K562 (cell line): ENCODE data around the gene SST. TPM values are rescaled to one million over a fixed set of nuclear protein-coding genes. Genes with fewer than 3 reads are reported as not detected.

Experiments used
- ATAC-seq: fragments of 200-7000 bp; cut with Tn5 transposase; 3 replicates; pipeline ENCODE4 v1.9.1; 2020; ENCODE audit warnings: moderate library complexity
- BruUV-seq: library from RNA; stranded (reverse); fragments of 400-500 nt; replicated peaks from 2 replicates; lab custom pipeline; 2021; lab: Mats Ljungman, UMichigan
- CTCF ChIA-PET: fragments of 300-600 bp; formaldehyde crosslinking; extraction: SDS; loops from one replicate; lab custom pipeline; 2021; ENCODE audit warnings: low intra/inter-chr PET ratio; lab: Yijun Ruan, JAX
- POLR2A ChIA-PET: fragments of 300-600, 350-650 bp; sonication (Branson Sonifier 250); formaldehyde crosslinking; extraction: SDS; loops from one replicate; lab custom pipeline; 2021; ENCODE audit warnings: antibody characterized with exemption, inconsistent platforms; lab: Yijun Ruan, JAX
- DNase-seq, 4 experiments: peaks; one replicate each; pipeline versions ENCODE4 v3.0.0 to v3.0.0-alpha.2; 2011 to 2018; ENCODE audit warnings: low spot score in 3 of 4, mixed read lengths in 3 of 4; ENCODE audit errors: extremely low read depth in 1 of 4
- FAIRE-seq: peaks from 2 replicates; lab custom pipeline; 2011; peaks lifted over from hg19 to GRCh38; lab: Jason Lieb, UNC
- H2AFZ ChIP-seq: 2 replicates; pipeline ENCODE4 v1.6.0; 2011; ENCODE audit warnings: low read depth, low read length, control low read depth, inconsistent platforms
- H3K27ac ChIP-seq: fragments of 200-600 bp; 3 replicates; pipeline ENCODE4 v1.8.0; 2011; ENCODE audit warnings: low read depth, mild to moderate bottlenecking, control low read depth, inconsistent platforms, low read length, moderate library complexity, mixed read lengths; ENCODE audit errors: extremely low read depth
- H3K27me3 ChIP-seq, 2 experiments: fragments of 300-600 bp in 1 of 2; 2 replicates in 1 of 2; 3 replicates in 1 of 2; pipeline versions ENCODE4 v1.6.0 to v1.8.0; 2011; ENCODE audit warnings: inconsistent platforms in 2 of 2, low read length in 2 of 2, mild to moderate bottlenecking in 1 of 2, mixed read lengths in 1 of 2, moderate library complexity in 1 of 2; ENCODE audit not compliant: control insufficient read depth in 2 of 2, insufficient read depth in 2 of 2
- H3K36me3 ChIP-seq: fragments of 300-600 bp; 3 replicates; pipeline ENCODE4 v1.8.0; 2011; ENCODE audit warnings: mild to moderate bottlenecking, low read length, inconsistent platforms; ENCODE audit not compliant: control insufficient read depth, insufficient read depth
- H3K4me1 ChIP-seq, 2 experiments: fragments of 200-600 bp in 1 of 2; replicated peaks in 1 of 2; 2 replicates in 1 of 2; 3 replicates in 1 of 2; pipeline versions ENCODE4 v1.5.1 to v1.8.0; 2011; ENCODE audit warnings: inconsistent platforms in 2 of 2, low read length in 2 of 2, mild to moderate bottlenecking in 1 of 2, mixed read lengths in 1 of 2, moderate library complexity in 1 of 2; ENCODE audit not compliant: control insufficient read depth in 2 of 2, insufficient read depth in 2 of 2
- H3K4me2 ChIP-seq: 2 replicates; pipeline ENCODE4 v1.6.1; 2011; ENCODE audit warnings: low read length, control low read depth, inconsistent platforms, mixed read lengths; ENCODE audit not compliant: insufficient read depth
- H3K4me3 ChIP-seq: fragments of 200-600 bp; sonication (generic), shearing (Covaris generic); 2 replicates; pipeline ENCODE4 v1.5.1; 2016; ENCODE audit warnings: control low read depth, inconsistent platforms
- H3K79me2 ChIP-seq: fragments of 200-600 bp; 3 replicates; pipeline ENCODE4 v1.8.0; 2011; ENCODE audit warnings: low read length, inconsistent platforms; ENCODE audit not compliant: control insufficient read depth, insufficient read depth
- H3K9ac ChIP-seq, 2 experiments: 2 replicates each; pipeline versions ENCODE4 v1.6.0 to v1.6.1; 2011; ENCODE audit warnings: low read depth in 2 of 2, low read length in 2 of 2, control low read depth in 1 of 2, inconsistent platforms in 1 of 2, mild to moderate bottlenecking in 1 of 2, mixed read lengths in 1 of 2; ENCODE audit not compliant: insufficient read depth in 1 of 2
- H3K9me1 ChIP-seq: one replicate; pipeline ENCODE4 v1.6.0; 2011; ENCODE audit warnings: inconsistent platforms, mild to moderate bottlenecking, low read length, moderate library complexity; ENCODE audit not compliant: control insufficient read depth, insufficient read depth
- H3K9me3 ChIP-seq: replicated peaks from 2 replicates; pipeline ENCODE4 v1.5.1; 2011; ENCODE audit warnings: low read depth, low read length, inconsistent platforms; ENCODE audit not compliant: control insufficient read depth, insufficient read depth
- H4K20me1 ChIP-seq: replicated peaks from 2 replicates; pipeline ENCODE4 v1.6.1; 2011; ENCODE audit warnings: low read length, inconsistent platforms, mixed read lengths; ENCODE audit not compliant: control insufficient read depth, insufficient read depth
- BCLAF1 ChIP-seq, 2 experiments: fragments of 450-650 bp in 1 of 2; IDR thresholded peaks; 2 replicates each; pipeline ENCODE4 v1.6.1; 2011 to 2017; ENCODE audit warnings: low read depth in 2 of 2, antibody characterized with exemption in 1 of 2, borderline replicate concordance in 1 of 2, low read length in 1 of 2, mild to moderate bottlenecking in 1 of 2, mixed read lengths in 1 of 2; ENCODE audit not compliant: control insufficient read depth in 1 of 2
- BCOR ChIP-seq: fragments of 450-650 bp; IDR thresholded peaks from 2 replicates; pipeline ENCODE4 v1.6.1; 2016
- CGGBP1 ChIP-seq: fragments of 250-450 bp; sonication (Bioruptor Pico); IDR thresholded peaks from 2 replicates; pipeline ENCODE4 v1.9.0; 2021; ENCODE audit warnings: mild to moderate bottlenecking
- CHCHD3 ChIP-seq: fragments of 250-450 bp; sonication (Bioruptor Pico); IDR thresholded peaks from 2 replicates; pipeline ENCODE4 v2.1.2; 2022; ENCODE audit warnings: mild to moderate bottlenecking
- NFIC ChIP-seq: fragments of 450-650 bp; IDR thresholded peaks from 2 replicates; pipeline ENCODE4 v1.6.1; 2017; ENCODE audit warnings: mild to moderate bottlenecking, inconsistent platforms
- ZNF740 ChIP-seq, 3 experiments: fragments of 200-800 bp in 1 of 3; sonication (Bioruptor generic) in 1 of 3; sonication (generic) in 1 of 3; formaldehyde crosslinking in 1 of 3; IDR thresholded peaks; 2 replicates each; pipeline versions ENCODE4 v1.6.1 to v1.8.0; 2016 to 2022; ENCODE audit warnings: mild to moderate bottlenecking in 2 of 3, missing compliant biosample characterization in 2 of 3, missing genetic modification characterization in 2 of 3, missing genetic modification reagents in 1 of 3
- WGBS: fragments of 100-300 bp; shearing (Covaris generic); methylation state at CpG from one replicate; pipeline ENCODE4 v1.1.6; 2016; ENCODE audit warnings: low coverage, mixed read lengths; ENCODE audit not compliant: insufficient coverage; ENCODE audit errors: missing lambda C conversion rate; 5-methylcytosine and 5-hydroxymethylcytosine counted together
- in situ Hi-C: fragments of 300-500 bp; cut with MboI; formaldehyde crosslinking; loops from 4 replicates; pipeline ENCODE4 v1.15.0; 2018; ENCODE audit warnings: inconsistent platforms, mixed read lengths
- intact Hi-C: fragments of 100-400 bp; cut with micrococcal nuclease; formaldehyde crosslinking; loops from 2 replicates; pipeline ENCODE4 v1.14.2; 2022
- polyA plus RNA-seq, 8 experiments: library from polyadenylated mRNA; depleted of rRNA in 4 of 8; stranded (reverse) in 5 of 8; unstranded in 3 of 8; fragments of >200 nt; fragmentation: Nextera tagmentation in 2 of 8; fragmentation: Illumina TruSeq in 1 of 8; extraction: Ambion mirVana in 2 of 8; extraction: Trizol in 1 of 8; gene quantifications; 2 replicates each; pipeline versions ENCODE4 v1.2.1 to v1.2.3, GENCODE V29; 2011 to 2014; ENCODE audit warnings: inconsistent platforms in 1 of 8, missing spikeins in 1 of 8
- total RNA-seq, 7 experiments: library from RNA; depleted of rRNA in 6 of 7; stranded (reverse); fragments of >200 nt in 6 of 7; fragmentation: Illumina TruSeq in 2 of 7; extraction: Trizol in 2 of 7; gene quantifications; 2 replicates each; pipeline versions ENCODE4 v1.2.1 to v1.2.3, GENCODE V29; 2011 to 2021; ENCODE audit warnings: low replicate concordance in 1 of 7

Gene SST
- total and polyA plus RNA-seq, 9 of the 15 experiments (the other 6 are each of a cell fraction or from before 2014, with no cell fraction given), result not detected

- DNase-seq (no peak), ATAC-seq (no peak), FAIRE-seq (no peak)
- no peaks in the 10 kb centered on the region for H3K36me3 ChIP-seq
- no peaks in the 10 kb centered on the region for H3K9me3 ChIP-seq
- H3K27ac ChIP-seq, result no peak overlapping the region
- no peak overlapping the region for H3K9ac ChIP-seq
- ChIA-PET POLR2A (interaction anchor here (0.6 to 1.3 kb wide), 2 partner anchors 11 to 13 kb away, joined by 4 read pairs; no protein-coding TSS in a partner anchor), CTCF (interaction anchor here (0.6 kb wide), 1 partner anchor 75 kb away, joined by 3 read pairs; no protein-coding TSS in a partner anchor)
- no peak overlapping the region for H3K4me2 ChIP-seq
- intact Hi-C loops (no loop called here), in situ Hi-C loops (no loop called here)
- H3K4me1 ChIP-seq, result no peaks in the 10 kb centered on the region
- H3K27me3 ChIP-seq, result peaks cover 2 to 11% of the 10 kb centered on the region in 2 experiments; a peak in 3 of 5 replicates
- no peaks in the 10 kb centered on the region for H3K9me1 ChIP-seq
- H2AFZ ChIP-seq, result no peak overlapping the region
- BruUV-seq, result no TSS peak
- TF ChIP-seq ZNF740 (CRISPR knock-in tag; IDR thresholded peaks at IDR 0.05) (no peak), ZNF740 (tag; IDR thresholded peaks at IDR 0.05) (no peak), NFIC (0 out of 2 replicates have a peak, but pooled peaks have one; percentile 15)
- no peak overlapping the region for H3K4me3 ChIP-seq
- H3K79me2 ChIP-seq, result no peaks in the 10 kb centered on the region
- no peaks in the 10 kb centered on the region for H4K20me1 ChIP-seq
- 0% methylated on average over 2 of the region's 2 CpGs for WGBS
Measured at GRCh38 chr3:187706971-187707370, 36.8 kb upstream of the SST start.

- FAIRE-seq (no peak), DNase-seq (no peak), ATAC-seq (no peak)
- TF ChIP-seq BCOR (no peak), BCLAF1 (IDR thresholded peaks at IDR 0.05; ENCODE audit: borderline replicate concordance in 1 of 2, control insufficient read depth in 1 of 2, low read depth in 2 of 2, low read length in 1 of 2) (no peak), CGGBP1 (no peak), CHCHD3 (no peak)
- ChIA-PET POLR2A (no interaction called here), CTCF (no interaction called here)
- no TSS peak for BruUV-seq
- H2AFZ ChIP-seq, result no peak overlapping the region
- in situ Hi-C loops, result no loop called here
- H3K9ac ChIP-seq, result no peak overlapping the region
- no peaks in the 10 kb centered on the region for H3K9me3 ChIP-seq
- no peaks in the 10 kb centered on the region for H3K36me3 ChIP-seq
- no peaks in the 10 kb centered on the region for H3K9me1 ChIP-seq
- H3K79me2 ChIP-seq, result no peaks in the 10 kb centered on the region
- H3K4me3 ChIP-seq, result no peak overlapping the region
- H3K4me2 ChIP-seq, result no peak overlapping the region
- H3K27me3 ChIP-seq, result peaks cover 2 to 18% of the 10 kb centered on the region in 2 experiments; a peak in 3 of 5 replicates
- intact Hi-C loops, result no loop called here
- no peak overlapping the region for H3K27ac ChIP-seq
- no peaks in the 10 kb centered on the region for H3K4me1 ChIP-seq
- H4K20me1 ChIP-seq, result no peaks in the 10 kb centered on the region
Measured at GRCh38 chr3:187705164-187705563, 35.0 kb upstream of the SST start.
